Measurements from ENCODE around the gene BLNK.

Gene BLNK

GRCh38 chr10:96295475-96295874, 24.1 kb upstream of the BLNK start:
- TF ChIP-seq TCF12 (IDR thresholded peaks at IDR 0.05; ENCODE audit: low read depth) (no peak), TAF1 (IDR thresholded peaks at IDR 0.05; ENCODE audit: low read depth) (no peak), FOXM1 (IDR thresholded peaks at IDR 0.05; ENCODE audit: borderline replicate concordance, low read depth) (no peak), YY1 (IDR thresholded peaks at IDR 0.05; ENCODE audit: low read depth) (no peak), RAD21 (IDR thresholded peaks at IDR 0.05; ENCODE audit: low read depth) (no peak), EP300 (IDR thresholded peaks at IDR 0.05; ENCODE audit: borderline replicate concordance) (no peak), ZBTB7A (IDR thresholded peaks at IDR 0.05; ENCODE audit: low read depth) (no peak), REST (IDR thresholded peaks at IDR 0.05; ENCODE audit: low read depth) (no peak), CREB1 (IDR thresholded peaks at IDR 0.05; ENCODE audit: low read depth) (no peak), CEBPB (IDR thresholded peaks at IDR 0.05) (no peak), USF1 (IDR thresholded peaks at IDR 0.05) (no peak), NFIC (IDR thresholded peaks at IDR 0.05) (no peak), EGR1 (IDR thresholded peaks at IDR 0.05) (no peak), TEAD4 (IDR thresholded peaks at IDR 0.05) (no peak), MAX (IDR thresholded peaks at IDR 0.05) (no peak)

GRCh38 chr10:96292971-96293920, 21.9 kb upstream of the BLNK start:
- TF ChIP-seq MAX (IDR thresholded peaks at IDR 0.05) (no peak), FOXM1 (IDR thresholded peaks at IDR 0.05; ENCODE audit: borderline replicate concordance, low read depth) (no peak), USF1 (IDR thresholded peaks at IDR 0.05) (no peak), NFIC (IDR thresholded peaks at IDR 0.05) (no peak), CREB1 (IDR thresholded peaks at IDR 0.05; ENCODE audit: low read depth) (no peak), EP300 (IDR thresholded peaks at IDR 0.05; ENCODE audit: borderline replicate concordance) (no peak), RAD21 (IDR thresholded peaks at IDR 0.05; ENCODE audit: low read depth) (peak; percentile 88)

- TF ChIP-seq YY1 (IDR thresholded peaks at IDR 0.05; ENCODE audit: low read depth) (no peak), TAF1 (IDR thresholded peaks at IDR 0.05; ENCODE audit: low read depth) (no peak), TCF12 (IDR thresholded peaks at IDR 0.05; ENCODE audit: low read depth) (no peak), TEAD4 (IDR thresholded peaks at IDR 0.05) (no peak), RAD21 (IDR thresholded peaks at IDR 0.05; ENCODE audit: low read depth) (no peak), FOXM1 (IDR thresholded peaks at IDR 0.05; ENCODE audit: borderline replicate concordance, low read depth) (no peak), EP300 (IDR thresholded peaks at IDR 0.05; ENCODE audit: borderline replicate concordance) (no peak), CEBPB (IDR thresholded peaks at IDR 0.05) (no peak), CREB1 (IDR thresholded peaks at IDR 0.05; ENCODE audit: low read depth) (no peak), ZBTB7A (IDR thresholded peaks at IDR 0.05; ENCODE audit: low read depth) (no peak), NFIC (IDR thresholded peaks at IDR 0.05) (no peak), USF1 (IDR thresholded peaks at IDR 0.05) (no peak), REST (IDR thresholded peaks at IDR 0.05; ENCODE audit: low read depth) (no peak), EGR1 (IDR thresholded peaks at IDR 0.05) (no peak), MAX (IDR thresholded peaks at IDR 0.05) (no peak)
Observed at GRCh38 chr10:96290368-96291133, 19.2 kb upstream of the BLNK start.

GRCh38 chr10:96289218-96289910, 18.0 kb upstream of the BLNK start:
- no peak for TF ChIP-seq EP300 (IDR thresholded peaks at IDR 0.05; ENCODE audit: borderline replicate concordance)
- TF ChIP-seq CREB1 (IDR thresholded peaks at IDR 0.05; ENCODE audit: low read depth), result no peak
- TF ChIP-seq REST (IDR thresholded peaks at IDR 0.05; ENCODE audit: low read depth), result no peak
- TF ChIP-seq ZBTB7A (IDR thresholded peaks at IDR 0.05; ENCODE audit: low read depth), result no peak
- TF ChIP-seq TCF12 (IDR thresholded peaks at IDR 0.05; ENCODE audit: low read depth), result no peak
- TF ChIP-seq MAX (IDR thresholded peaks at IDR 0.05), result no peak
- TF ChIP-seq EGR1 (IDR thresholded peaks at IDR 0.05), result no peak
- no peak for TF ChIP-seq CEBPB (IDR thresholded peaks at IDR 0.05)
- no peak for TF ChIP-seq NFIC (IDR thresholded peaks at IDR 0.05)
- TF ChIP-seq RAD21 (IDR thresholded peaks at IDR 0.05; ENCODE audit: low read depth), result no peak
- no peak for TF ChIP-seq TEAD4 (IDR thresholded peaks at IDR 0.05)
- no peak for TF ChIP-seq USF1 (IDR thresholded peaks at IDR 0.05)
- no peak for TF ChIP-seq TAF1 (IDR thresholded peaks at IDR 0.05; ENCODE audit: low read depth)
- TF ChIP-seq FOXM1 (IDR thresholded peaks at IDR 0.05; ENCODE audit: borderline replicate concordance, low read depth), result no peak
- no peak for TF ChIP-seq YY1 (IDR thresholded peaks at IDR 0.05; ENCODE audit: low read depth)
